IPS-18c (cell line): ENCODE measurements around the gene TAL2.

Source experiments
- H3K4me3 ChIP-seq: 2 replicates; pipeline ENCODE4 v1.7.0; 2013; ENCODE audit warnings: low read depth, mild to moderate bottlenecking, low read length, moderate library complexity; ENCODE audit not compliant: insufficient read depth
- H3K9me3 ChIP-seq: one replicate; pipeline ENCODE4 v1.6.1; 2013; ENCODE audit warnings: mild to moderate bottlenecking, low read length, moderate library complexity; ENCODE audit not compliant: control insufficient read depth, insufficient read depth

The TAL2 gene

GRCh38 chr9:105667867-105668266, 5.6 kb downstream of the TAL2 start:
- Histone ChIP-seq H3K9me3 (no peaks in the 10 kb centered on the region), H3K4me3 (no peak overlapping the region)

DNA sequence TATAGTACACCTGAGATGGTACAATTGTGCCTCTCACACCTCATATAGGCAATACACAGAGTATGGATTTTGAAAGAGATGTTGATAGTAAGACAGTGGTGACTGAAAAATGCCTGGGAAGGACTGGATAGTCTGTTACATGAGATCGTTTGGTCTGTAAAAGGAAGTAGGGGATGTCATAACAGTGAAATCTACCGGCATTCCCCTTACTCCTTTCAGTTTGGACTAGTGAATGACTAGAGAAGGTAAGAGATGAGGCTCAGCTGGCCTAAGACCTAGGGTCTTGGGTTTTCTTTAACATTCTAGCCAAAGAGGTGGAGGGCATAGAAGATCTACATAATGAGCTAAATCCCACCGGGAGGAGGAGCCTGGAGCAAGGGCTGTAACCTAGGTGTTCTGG, 8.1 kb downstream of the TAL2 start:
- no peak overlapping the region for H3K4me3 ChIP-seq
- no peaks in the 10 kb centered on the region for H3K9me3 ChIP-seq

GRCh38 chr9:105670775-105671174, 8.5 kb downstream of the TAL2 start:
- Histone ChIP-seq H3K9me3 (no peaks in the 10 kb centered on the region), H3K4me3 (no peak overlapping the region)

DNA sequence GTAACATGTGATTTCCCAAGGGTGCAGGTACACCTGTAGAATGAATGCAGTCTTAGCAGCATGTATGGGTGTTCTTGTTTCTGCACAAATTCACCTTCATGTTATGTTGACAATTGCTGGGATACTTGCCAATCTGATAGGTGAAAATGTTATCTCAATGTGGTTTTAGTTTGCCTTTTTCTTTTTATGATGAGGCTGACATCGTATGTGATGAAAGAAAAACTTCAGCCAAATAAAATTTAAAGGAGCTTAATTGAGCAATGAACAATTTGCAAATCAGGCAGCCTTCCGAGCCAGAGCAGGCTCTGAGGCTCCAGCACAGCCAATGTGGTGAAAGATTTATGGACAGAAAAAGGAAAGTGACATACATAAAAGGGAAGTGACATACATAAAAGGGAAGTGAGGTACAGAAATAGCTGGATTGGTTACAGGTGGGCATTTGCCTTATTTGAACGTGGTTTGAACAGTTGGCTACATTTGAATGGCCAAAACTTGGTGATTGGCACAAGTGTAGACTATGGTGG, 10.5 kb downstream of the TAL2 start:
- no peak overlapping the region for H3K4me3 ChIP-seq
- no peaks in the 10 kb centered on the region for H3K9me3 ChIP-seq

DNA sequence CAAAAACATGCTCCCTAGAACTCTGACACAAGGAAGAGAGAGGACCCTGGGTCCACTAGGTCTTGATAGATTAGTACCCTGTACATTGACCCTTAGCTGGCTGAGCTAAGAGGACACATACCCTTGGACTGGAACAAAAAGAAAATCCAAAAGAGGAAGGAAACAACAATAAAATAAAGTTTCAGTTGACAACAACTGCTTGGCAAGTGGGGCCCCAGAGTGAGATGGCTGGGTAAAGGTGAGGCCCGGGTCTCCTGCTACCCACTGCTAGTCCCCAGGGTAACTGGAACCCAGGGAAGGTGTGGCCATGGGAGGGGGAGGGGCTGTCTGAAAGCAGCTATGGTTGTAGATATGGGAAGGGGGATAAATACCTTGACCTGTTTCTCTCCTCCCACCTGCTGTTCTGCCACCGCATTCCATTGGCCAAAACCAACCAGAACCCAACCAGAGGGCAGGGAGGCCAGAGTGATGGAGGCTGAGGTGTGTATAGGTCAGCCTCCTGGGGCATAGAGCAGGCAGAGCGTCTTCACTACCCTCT, 11.7 kb downstream of the TAL2 start:
- H3K4me3 ChIP-seq: no peak overlapping the region
- no peaks in the 10 kb centered on the region for H3K9me3 ChIP-seq

DNA sequence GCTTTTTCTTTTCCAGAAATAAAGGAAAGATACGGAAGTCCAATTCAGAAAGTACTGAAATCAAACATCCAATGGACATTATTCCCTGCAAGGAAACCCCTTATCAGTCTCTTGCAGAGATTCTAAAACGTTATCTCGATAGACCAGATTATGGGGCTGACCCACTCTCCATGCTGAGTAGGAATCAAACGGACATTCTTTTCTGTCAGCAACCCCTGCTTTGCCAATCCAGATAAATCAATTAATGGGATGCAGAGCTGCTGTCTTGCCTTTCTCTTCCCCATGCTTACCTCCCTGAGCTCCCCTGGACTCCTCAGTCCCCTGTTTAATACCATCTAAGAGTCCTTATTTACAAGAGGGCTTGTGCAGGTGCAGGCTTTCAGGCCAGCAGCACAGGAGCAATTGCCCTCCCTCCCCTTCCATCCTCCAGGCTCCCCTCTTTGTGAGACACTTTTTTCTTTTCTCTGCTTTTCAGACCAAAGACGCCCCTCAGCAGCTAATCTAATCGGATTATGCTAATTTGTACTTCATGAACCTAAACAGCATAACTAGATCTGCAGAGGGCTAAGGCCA, 14.2 kb downstream of the TAL2 start:
- Histone ChIP-seq H3K4me3 (no peak overlapping the region), H3K9me3 (no peaks in the 10 kb centered on the region)

DNA sequence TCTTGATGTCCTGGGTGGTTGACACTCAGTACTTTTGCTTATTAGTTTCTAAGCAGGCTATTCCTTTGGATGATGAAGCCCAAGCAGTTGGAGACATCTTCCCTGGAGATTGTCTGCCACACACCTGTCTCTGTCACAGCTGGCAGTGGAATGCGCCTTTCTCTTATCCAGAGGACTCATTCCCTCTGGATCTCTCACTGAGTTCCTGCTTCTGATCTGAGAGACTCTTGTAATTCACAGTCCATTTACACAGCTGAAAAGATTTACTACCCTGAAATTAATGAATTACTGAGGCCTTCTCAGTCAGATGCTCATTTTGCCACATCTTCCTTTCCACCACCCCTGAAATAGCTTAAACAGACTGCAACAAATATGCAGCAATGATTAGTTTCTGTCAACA, 15.9 kb downstream of the TAL2 start:
- no peak overlapping the region for H3K4me3 ChIP-seq

GRCh38 chr9:105678781-105679180, 16.5 kb downstream of the TAL2 start:
- Histone ChIP-seq H3K4me3 (no peak overlapping the region), H3K9me3 (peaks cover 2% of the 10 kb centered on the region)

More for the DNA sequence above, 15.9 kb downstream of the TAL2 start:
- no peaks in the 10 kb centered on the region for H3K9me3 ChIP-seq

- H3K9me3 ChIP-seq: peaks cover 2% of the 10 kb centered on the region
- no peak overlapping the region for H3K4me3 ChIP-seq
Observed at GRCh38 chr9:105679257-105680022, 17.2 kb downstream of the TAL2 start.

GRCh38 chr9:105681313-105681712, 19.1 kb downstream of the TAL2 start:
- Histone ChIP-seq H3K4me3 (no peak overlapping the region), H3K9me3 (peaks cover 2% of the 10 kb centered on the region)

DNA sequence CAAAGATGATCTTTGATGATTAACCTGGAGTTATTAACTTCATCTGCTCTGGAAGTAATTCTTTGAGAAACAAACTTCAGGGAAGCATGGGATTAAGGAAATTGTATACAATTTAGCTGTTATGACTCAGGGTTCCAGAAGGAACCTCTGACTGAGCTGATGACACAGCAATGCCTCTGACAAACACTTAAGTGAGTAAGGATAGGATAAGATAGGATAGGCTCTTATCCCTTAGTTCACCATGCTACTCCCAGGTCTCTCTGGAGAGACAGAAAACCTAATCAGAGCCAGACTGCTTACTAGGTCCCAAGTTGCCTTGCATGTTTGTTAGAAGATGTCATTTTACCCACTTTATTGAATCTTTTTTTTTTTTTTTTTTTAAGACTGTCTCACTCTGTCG, 19.5 kb downstream of the TAL2 start:
- no peak overlapping the region for H3K4me3 ChIP-seq

GRCh38 chr9:105683688-105684275, 21.5 kb downstream of the TAL2 start:
- peaks cover 2% of the 10 kb centered on the region for H3K9me3 ChIP-seq

More for the DNA sequence above, 19.5 kb downstream of the TAL2 start:
- peaks cover 2% of the 10 kb centered on the region for H3K9me3 ChIP-seq

DNA sequence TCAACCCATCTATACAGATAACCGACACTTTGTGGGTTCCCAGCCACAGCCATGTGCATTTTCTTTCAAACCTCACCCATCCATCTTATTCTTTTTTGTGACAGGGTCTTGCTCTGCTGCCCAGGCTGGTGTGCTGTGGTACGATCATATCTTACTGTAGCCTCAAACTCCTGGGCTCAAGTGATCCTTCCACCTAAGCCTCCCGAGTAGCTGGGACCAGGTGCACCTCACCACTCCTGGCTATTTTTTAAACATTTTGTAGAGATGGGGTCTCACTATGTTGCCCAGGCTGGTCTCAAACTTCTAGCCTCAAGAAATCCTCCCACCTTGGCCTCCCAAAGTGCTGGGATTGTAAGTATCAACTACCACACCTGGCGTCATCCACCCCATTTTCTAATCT, 24.7 kb downstream of the TAL2 start:
- H3K4me3 ChIP-seq: no peak overlapping the region
- peaks cover 2% of the 10 kb centered on the region for H3K9me3 ChIP-seq

More at GRCh38 chr9:105683688-105684275, 21.5 kb downstream of the TAL2 start:
- H3K4me3 ChIP-seq: no peak overlapping the region

DNA sequence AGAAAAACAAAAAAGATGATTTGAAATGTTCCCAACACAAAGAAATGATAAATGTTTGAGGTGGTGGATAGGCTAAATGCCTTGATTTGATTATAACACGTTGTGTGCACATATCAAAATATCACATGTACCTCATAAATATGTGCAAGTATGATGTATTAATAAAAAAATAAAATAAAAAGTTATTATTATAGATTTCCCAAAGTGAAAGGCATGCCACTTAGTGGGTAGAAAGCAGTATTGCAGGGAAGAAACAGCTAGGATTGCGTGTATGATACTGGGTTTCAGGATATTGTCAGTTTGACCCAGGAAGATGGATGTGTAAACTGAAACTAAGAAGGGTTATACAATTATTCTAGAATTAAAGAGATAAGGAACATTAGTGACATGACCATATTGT, 28.5 kb downstream of the TAL2 start:
- Histone ChIP-seq H3K4me3 (no peak overlapping the region), H3K9me3 (no peaks in the 10 kb centered on the region)

DNA sequence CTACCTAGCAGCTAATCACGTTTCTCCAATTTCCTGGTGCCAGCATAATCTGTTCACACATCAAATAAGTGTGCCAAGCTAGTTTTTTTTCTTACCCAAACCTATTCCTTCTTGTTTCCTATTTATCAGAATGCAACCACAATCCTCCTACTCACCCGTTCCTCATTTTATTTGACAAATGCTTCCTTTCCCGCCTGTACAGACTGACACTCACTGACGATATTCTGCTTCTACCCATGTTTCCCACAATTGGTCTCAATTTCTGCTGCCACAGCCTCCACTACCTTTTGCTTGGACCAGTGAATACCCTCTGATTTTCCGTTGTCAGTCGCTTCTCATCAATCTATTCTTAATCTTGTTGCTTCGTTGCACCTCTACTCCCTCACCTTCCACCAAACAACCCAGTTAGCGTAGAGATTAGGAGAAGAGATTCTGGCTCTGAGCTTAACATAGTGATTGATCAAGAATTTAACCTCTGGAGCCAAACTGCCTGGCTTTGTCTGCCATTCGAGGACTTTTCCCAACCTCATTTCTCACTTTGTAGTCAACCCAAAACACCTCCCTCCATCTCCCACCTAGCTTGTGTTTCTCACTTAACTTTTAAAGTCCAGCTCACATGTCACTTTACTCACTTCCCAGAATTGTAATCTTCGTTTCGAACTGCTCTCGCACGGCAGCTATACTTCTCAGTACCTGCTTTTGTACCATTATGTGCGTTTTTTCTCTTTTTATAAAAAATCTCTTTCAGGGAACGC, 31.4 kb downstream of the TAL2 start:
- Histone ChIP-seq H3K9me3 (no peaks in the 10 kb centered on the region), H3K4me3 (peak overlapping the region; percentile 82; the same call in 1 of the 2 replicates)

- Histone ChIP-seq H3K9me3 (no peaks in the 10 kb centered on the region), H3K4me3 (peak within 1 kb of the TSS; percentile 82)
Observed at GRCh38 chr9:105694190-105694847, 32.1 kb downstream of the TAL2 start, which contains the start of gene TMEM38B. TMEM38B (plus strand) TSS chr9:105694541; CDS start chr9:105694661, 120 bp downstream.
